Measurements from ENCODE around the gene TDRKH.

GRCh38 chr1:151811181-151811580, 20.9 kb upstream of the TDRKH start:
- TF ChIP-seq CTCF (IDR thresholded peaks at IDR 0.05) (no peak), POLR2A (IDR thresholded peaks at IDR 0.05) (no peak)

Measured in body of pancreas (tissue), 4 donors.